B cell (primary cell): ENCODE results near the gene CMC2. TPM values are rescaled to one million over a fixed set of nuclear protein-coding genes. Genes with fewer than 3 reads are reported as not detected.

Experiments
- ATAC-seq: fragments of 200-7000 bp; cut with Tn5 transposase; one replicate; pipeline ENCODE4 v1.10.0; 2021; ENCODE audit warnings: low read depth, mild to moderate bottlenecking, moderate number of reproducible peaks, moderate library complexity
- CTCF ChIA-PET: fragments of 350-600 bp; sonication (Branson Sonifier 250); formaldehyde crosslinking; loops from one replicate; lab custom pipeline; 2021; ENCODE audit warnings: antibody characterized with exemption, inconsistent platforms; lab: Charles Lee
- POLR2A ChIA-PET: fragments of 350-600 bp; sonication (Branson Sonifier 250); formaldehyde crosslinking; loops from one replicate; lab custom pipeline; 2021; ENCODE audit warnings: antibody characterized with exemption; lab: Charles Lee
- DNase-seq: peaks from one replicate; pipeline ENCODE4 v3.0.0; 2013
- H2AFZ ChIP-seq: 2 replicates; pipeline ENCODE4 v1.6.1; 2012; ENCODE audit warnings: mild to moderate bottlenecking, low read depth, low read length; ENCODE audit not compliant: insufficient read depth, poor library complexity, severe bottlenecking
- H3K27ac ChIP-seq, 2 donors: 1 replicate in 1 of 2; 2 replicates in 1 of 2; pipeline ENCODE4 v1.5.1; 2012 to 2013; ENCODE audit warnings: low read length in 2 of 2, mild to moderate bottlenecking in 2 of 2, moderate library complexity in 1 of 2
- H3K27me3 ChIP-seq, 4 experiments: fragments of 200-600 bp in 1 of 4; sonication (generic) in 1 of 4; replicated peaks in 1 of 4; 1 replicate in 2 of 4; 2 replicates in 2 of 4; pipeline versions ENCODE4 v1.6.1 to v1.7.0; 2013 to 2016; ENCODE audit warnings: low read length in 3 of 4, mild to moderate bottlenecking in 2 of 4, mixed read lengths in 1 of 4, moderate library complexity in 1 of 4; ENCODE audit not compliant: insufficient read depth in 4 of 4, control insufficient read depth in 3 of 4; ENCODE audit errors: control extremely low read depth in 1 of 4
- H3K36me3 ChIP-seq, 2 experiments: replicated peaks in 1 of 2; 1 replicate in 1 of 2; 2 replicates in 1 of 2; pipeline versions ENCODE4 v1.6.1 to v1.7.1; 2013; ENCODE audit warnings: low read length in 1 of 2; ENCODE audit not compliant: insufficient read depth in 2 of 2, control insufficient read depth in 1 of 2; ENCODE audit errors: control extremely low read depth in 1 of 2, extremely low read depth in 1 of 2
- H3K4me1 ChIP-seq, 2 donors: fragments of 200-600 bp in 1 of 2; sonication (generic) in 1 of 2; 1 replicate in 1 of 2; 2 replicates in 1 of 2; pipeline versions ENCODE4 v1.5.1 to v1.6.1; 2013 to 2017; ENCODE audit warnings: low read length in 2 of 2; ENCODE audit not compliant: control insufficient read depth in 2 of 2, insufficient read depth in 2 of 2
- H3K4me2 ChIP-seq: replicated peaks from 2 replicates; pipeline ENCODE3; 2012; ENCODE audit warnings: mild to moderate bottlenecking, low read depth, low read length; ENCODE audit not compliant: poor library complexity, severe bottlenecking
- H3K4me3 ChIP-seq, 5 experiments: fragments of 200-600 bp in 1 of 5; sonication (generic) in 1 of 5; 1 replicate in 3 of 5; 2 replicates in 2 of 5; pipeline versions ENCODE4 v1.5.1 to v1.7.0; 2011 to 2016; ENCODE audit warnings: low read length in 4 of 5, mild to moderate bottlenecking in 4 of 5, low read depth in 2 of 5, control low read depth in 1 of 5, moderate library complexity in 1 of 5; ENCODE audit not compliant: insufficient read depth in 1 of 5; ENCODE audit errors: control extremely low read depth in 1 of 5, extremely low read depth in 1 of 5
- H3K79me2 ChIP-seq: fragments of 200-600 bp; sonication (generic); one replicate; pipeline ENCODE4 v1.6.0; 2016; ENCODE audit warnings: low read length; ENCODE audit not compliant: control insufficient read depth, insufficient read depth
- H3K9ac ChIP-seq: fragments of 200-600 bp; sonication (generic); 2 replicates; pipeline ENCODE4 v1.6.1; 2017; ENCODE audit warnings: mild to moderate bottlenecking, low read length, moderate library complexity
- H3K9me3 ChIP-seq, 3 donors: one replicate each; pipeline versions ENCODE4 v1.6.1 to v1.7.1; 2013; ENCODE audit warnings: low read length in 2 of 3; ENCODE audit not compliant: control insufficient read depth in 2 of 3, insufficient read depth in 1 of 3; ENCODE audit errors: control extremely low read depth in 1 of 3
- H4K20me1 ChIP-seq: 2 replicates; pipeline ENCODE4 v1.6.0; 2012; ENCODE audit warnings: mild to moderate bottlenecking, low read length; ENCODE audit not compliant: insufficient read depth, control insufficient read depth, poor library complexity, severe bottlenecking
- H3K27ac Mint-ChIP-seq: one replicate; pipeline ENCODE4 v1.8.0; 2021; ENCODE audit warnings: mixed read lengths
- H3K27me3 Mint-ChIP-seq: one replicate; pipeline ENCODE4 v1.8.0; 2021; ENCODE audit warnings: mixed read lengths
- H3K4me1 Mint-ChIP-seq: one replicate; pipeline ENCODE4 v1.8.0; 2021; ENCODE audit warnings: mixed read lengths
- H3K4me3 Mint-ChIP-seq: one replicate; pipeline ENCODE4 v1.8.0; 2021; ENCODE audit warnings: mixed read lengths
- H3K9me3 Mint-ChIP-seq: one replicate; pipeline ENCODE4 v1.8.0; 2022; ENCODE audit warnings: mixed read lengths; ENCODE audit not compliant: insufficient read depth
- EZH2 ChIP-seq: IDR thresholded peaks from 2 replicates; pipeline ENCODE4 v1.6.1; 2012; ENCODE audit warnings: borderline replicate concordance, low read depth, mild to moderate bottlenecking, moderate library complexity, low read length; ENCODE audit not compliant: insufficient read depth, poor library complexity, severe bottlenecking
- WGBS: methylation state at CpG from one replicate; pipeline ENCODE4 v1.1.5; 2013; ENCODE audit warnings: missing lambda C conversion rate; ENCODE audit not compliant: insufficient coverage; 5-methylcytosine and 5-hydroxymethylcytosine counted together
- intact Hi-C: fragments of 100-400 bp; cut with micrococcal nuclease; formaldehyde crosslinking; loops from one replicate; pipeline ENCODE4 v1.10.0; 2022
- polyA plus RNA-seq: library from polyadenylated mRNA; depleted of rRNA; stranded (reverse); fragments of >200 nt; gene quantifications from 2 replicates; pipeline ENCODE4 v1.2.3, GENCODE V29; 2012
- total RNA-seq, 2 donors: library from RNA; stranded (reverse); fragments of 120-200 nt in 1 of 2; gene quantifications; 1 replicate in 1 of 2; 2 replicates in 1 of 2; pipeline versions ENCODE4 v1.2.3 to v1.2.4, GENCODE V29; 2013 to 2022
- TF ChIP-seq, protein P1 (sequence below): fragments of 200-600 bp; IDR thresholded peaks from one replicate; pipeline ENCODE4 v1.8.0; 2022; ENCODE audit warnings: antibody characterized with exemption, mild to moderate bottlenecking

Gene CMC2
- total and polyA plus RNA-seq, 2 donors (not counting 1 experiment from before 2014, with no cell fraction given) = 21.4 to 40.8 TPM

DNA sequence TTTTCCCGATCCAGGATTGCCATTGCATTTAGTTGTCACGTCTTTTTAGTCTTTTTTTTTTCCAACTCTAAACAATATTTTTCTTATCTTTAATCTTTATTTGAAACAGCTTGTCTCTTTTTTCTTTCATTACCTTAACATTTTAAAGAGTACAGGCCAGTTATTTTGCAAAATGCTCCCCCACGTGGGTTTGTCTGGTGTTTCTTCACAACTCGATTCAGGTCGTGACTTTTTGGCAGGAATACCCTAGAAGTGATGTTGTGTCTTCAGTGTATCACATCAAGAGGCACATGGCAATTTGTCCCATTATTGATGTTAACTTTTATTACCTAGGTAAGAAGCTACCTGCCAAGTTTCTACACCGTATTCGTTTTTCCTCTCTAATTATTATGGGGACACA lies 17.9 kb downstream of the CMC2 start:
- ChIA-PET CTCF (interaction anchor here (1.2 kb wide), 1 partner anchor 17 kb away, joined by 3 read pairs; no protein-coding TSS in a partner anchor), POLR2A (no interaction called here)
- no peak overlapping the region for H3K9ac ChIP-seq
- no peak overlapping the region for H2AFZ ChIP-seq
- no peaks in the 10 kb centered on the region for H3K27me3 ChIP-seq
- H3K36me3 ChIP-seq = peaks cover 0 to 8% of the 10 kb centered on the region in 2 experiments
- WGBS = 81% methylated on average over 4 of the region's 7 CpGs
- intact Hi-C loops = no loop called here
- no peaks in the 10 kb centered on the region for H3K27me3 Mint-ChIP-seq
- no peak overlapping the region for H3K4me3 ChIP-seq
- H3K4me2 ChIP-seq = no peak overlapping the region
- no peak overlapping the region for H3K4me3 Mint-ChIP-seq
- H3K4me1 Mint-ChIP-seq = peaks cover 4% of the 10 kb centered on the region
- no peaks in the 10 kb centered on the region for H3K9me3 Mint-ChIP-seq
- H3K27ac ChIP-seq = no peak overlapping the region
- H3K27ac Mint-ChIP-seq = no peak overlapping the region
- H3K4me1 ChIP-seq = no peaks in the 10 kb centered on the region
- H3K79me2 ChIP-seq = peaks cover 34% of the 10 kb centered on the region
- no peaks in the 10 kb centered on the region for H4K20me1 ChIP-seq
- no peak for TF ChIP-seq EZH2
- TF ChIP-seq, protein P1, sequence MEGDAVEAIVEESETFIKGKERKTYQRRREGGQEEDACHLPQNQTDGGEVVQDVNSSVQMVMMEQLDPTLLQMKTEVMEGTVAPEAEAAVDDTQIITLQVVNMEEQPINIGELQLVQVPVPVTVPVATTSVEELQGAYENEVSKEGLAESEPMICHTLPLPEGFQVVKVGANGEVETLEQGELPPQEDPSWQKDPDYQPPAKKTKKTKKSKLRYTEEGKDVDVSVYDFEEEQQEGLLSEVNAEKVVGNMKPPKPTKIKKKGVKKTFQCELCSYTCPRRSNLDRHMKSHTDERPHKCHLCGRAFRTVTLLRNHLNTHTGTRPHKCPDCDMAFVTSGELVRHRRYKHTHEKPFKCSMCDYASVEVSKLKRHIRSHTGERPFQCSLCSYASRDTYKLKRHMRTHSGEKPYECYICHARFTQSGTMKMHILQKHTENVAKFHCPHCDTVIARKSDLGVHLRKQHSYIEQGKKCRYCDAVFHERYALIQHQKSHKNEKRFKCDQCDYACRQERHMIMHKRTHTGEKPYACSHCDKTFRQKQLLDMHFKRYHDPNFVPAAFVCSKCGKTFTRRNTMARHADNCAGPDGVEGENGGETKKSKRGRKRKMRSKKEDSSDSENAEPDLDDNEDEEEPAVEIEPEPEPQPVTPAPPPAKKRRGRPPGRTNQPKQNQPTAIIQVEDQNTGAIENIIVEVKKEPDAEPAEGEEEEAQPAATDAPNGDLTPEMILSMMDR = no peak
- ATAC-seq (no peak), DNase-seq (no peak)
- no peaks in the 10 kb centered on the region for H3K9me3 ChIP-seq

DNA sequence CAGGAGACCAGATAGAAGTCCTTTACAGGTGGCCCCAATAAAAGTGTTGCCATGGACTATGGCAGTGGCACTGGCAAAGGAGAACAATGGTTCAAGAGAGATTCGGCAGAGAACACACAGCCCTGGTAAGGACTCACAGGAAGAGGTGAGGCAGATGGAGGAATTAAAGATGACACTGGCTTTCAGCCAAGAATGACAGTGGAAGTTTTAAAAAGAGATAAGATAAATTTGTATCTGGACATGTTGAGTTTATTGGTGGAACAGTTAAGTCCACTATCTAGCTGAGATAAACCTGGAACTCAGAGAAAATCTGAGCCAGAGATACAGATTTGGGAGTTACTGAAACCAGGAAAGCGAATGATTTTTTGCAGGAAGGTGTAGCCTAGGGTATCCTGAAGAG lies 20.1 kb downstream of the CMC2 start:
- no peak for TF ChIP-seq EZH2
- TF ChIP-seq, protein P1 = no peak
- H2AFZ ChIP-seq = no peak overlapping the region
- DNase-seq (no peak), ATAC-seq (no peak)
- POLR2A ChIA-PET = no interaction called here
- peaks cover 15% of the 10 kb centered on the region for H3K79me2 ChIP-seq
- Mint-ChIP-seq H3K27me3 (no peaks in the 10 kb centered on the region), H3K9me3 (no peaks in the 10 kb centered on the region), H3K4me1 (no peaks in the 10 kb centered on the region), H3K4me3 (no peak overlapping the region), H3K27ac (no peak overlapping the region)
- no peaks in the 10 kb centered on the region for H4K20me1 ChIP-seq
- no peak overlapping the region for H3K9ac ChIP-seq
- H3K27me3 ChIP-seq = no peaks in the 10 kb centered on the region
- H3K27ac ChIP-seq = no peak overlapping the region
- no peak overlapping the region for H3K4me2 ChIP-seq
- no peaks in the 10 kb centered on the region for H3K9me3 ChIP-seq
- 86% methylated on average over 2 of the region's 2 CpGs for WGBS
- no peaks in the 10 kb centered on the region for H3K4me1 ChIP-seq
- peaks cover 0 to 5% of the 10 kb centered on the region in 2 experiments for H3K36me3 ChIP-seq
- no peak overlapping the region for H3K4me3 ChIP-seq
- CTCF ChIA-PET = no interaction called here
- intact Hi-C loops = no loop called here
